ENCODE results near the gene CSK. TPM values are rescaled to one million over a fixed set of nuclear protein-coding genes. Genes with fewer than 3 reads are reported as not detected.

The CSK gene
- total RNA-seq, 1 experiment from 2014 or later = 49.2 TPM

DNA sequence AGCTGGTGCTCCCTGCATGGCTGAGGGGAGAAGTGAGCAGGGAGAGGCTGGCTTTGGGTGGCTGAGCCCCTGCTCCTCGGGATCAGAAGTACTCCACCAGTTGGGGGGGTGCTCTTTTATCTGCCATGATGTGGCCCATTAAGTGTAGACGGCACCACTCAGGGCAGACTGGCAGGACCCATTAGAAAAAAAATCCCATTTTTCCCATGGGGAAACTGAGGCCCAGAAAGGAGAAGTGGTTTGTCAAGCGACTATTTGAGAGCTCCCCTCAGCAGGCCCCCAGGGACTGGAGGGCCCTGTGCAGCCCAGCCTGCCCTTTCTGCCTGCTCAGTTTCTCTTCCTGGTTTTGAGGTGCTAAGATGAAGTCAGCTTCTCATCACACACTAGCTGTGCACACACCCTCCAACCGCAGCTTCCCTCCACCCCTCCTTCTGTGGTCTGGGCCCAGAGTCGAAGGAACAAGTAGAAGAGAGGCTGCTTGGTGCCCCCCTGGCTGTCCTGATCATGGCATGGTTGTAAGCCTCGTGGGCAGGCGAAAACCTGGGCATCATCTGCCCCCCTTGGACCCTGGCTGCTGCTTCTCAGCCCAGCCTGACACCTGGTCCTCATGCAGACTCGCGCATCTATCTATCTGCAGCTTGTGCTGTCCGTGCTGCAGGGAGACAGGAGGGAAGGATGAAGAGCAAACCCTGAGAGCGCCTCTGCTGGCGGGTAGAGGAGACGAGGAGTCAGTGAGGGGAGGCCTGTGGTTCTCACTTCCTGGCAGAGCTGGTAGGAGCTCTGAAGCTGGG is 5.6 kb downstream of the CSK start:
- H2BK120ac ChIP-seq (ENCODE audit: low read depth, low read length, poor library complexity, severe bottlenecking) = no peak overlapping the region
- H3K23ac ChIP-seq (ENCODE audit: insufficient read length, low read depth, low read length) = no peak overlapping the region
- no peak overlapping the region for H4K8ac ChIP-seq (replicated peaks; ENCODE audit: insufficient read length, low read depth, low read length)
- H3K27ac ChIP-seq (ENCODE audit: insufficient read length, low read depth, low read length) = no peak overlapping the region
- H3K4me1 Mint-ChIP-seq = peaks cover 39 to 47% of the 10 kb centered on the region in 2 experiments
- H2BK15ac ChIP-seq (ENCODE audit: low read depth, low read length) = no peak overlapping the region
- no peaks in the 10 kb centered on the region; the same call in 1 of the 2 replicates for H3K27me3 ChIP-seq (ENCODE audit: insufficient read depth, low read length)
- H3K18ac ChIP-seq (ENCODE audit: insufficient read length, low read depth, low read length) = no peak overlapping the region
- peak overlapping the region in 2 of 3 experiments; percentile 48 to 63; a peak in 1 of 7 replicates for H3K27ac Mint-ChIP-seq
- no peak overlapping the region for H3T11ph ChIP-seq (ENCODE audit: low read length)
- no peaks in the 10 kb centered on the region for H3K79me1 ChIP-seq (ENCODE audit: insufficient read depth, low read depth, low read length, poor library complexity, severe bottlenecking)
- H3K27me3 Mint-ChIP-seq (ENCODE audit: low read depth) = no peaks in the 10 kb centered on the region; the same call in 1 of the 2 replicates
- H3K4me2 ChIP-seq (ENCODE audit: insufficient read depth, insufficient read length, low read length) = no peak overlapping the region
- no peak overlapping the region for H3K14ac ChIP-seq (ENCODE audit: insufficient read depth, low read length)
- H3K9me3 ChIP-seq (ENCODE audit: control insufficient read depth, low read depth, low read length) = no peaks in the 10 kb centered on the region
- no peaks in the 10 kb centered on the region for H4K20me1 ChIP-seq (ENCODE audit: control insufficient read depth, insufficient read depth, insufficient read length)
- H3K9ac ChIP-seq (ENCODE audit: extremely low read depth, insufficient read length, low read length) = no peak overlapping the region
- H2BK5ac ChIP-seq (ENCODE audit: insufficient read length, low read length) = no peak overlapping the region
- TF ChIP-seq, protein P1, sequence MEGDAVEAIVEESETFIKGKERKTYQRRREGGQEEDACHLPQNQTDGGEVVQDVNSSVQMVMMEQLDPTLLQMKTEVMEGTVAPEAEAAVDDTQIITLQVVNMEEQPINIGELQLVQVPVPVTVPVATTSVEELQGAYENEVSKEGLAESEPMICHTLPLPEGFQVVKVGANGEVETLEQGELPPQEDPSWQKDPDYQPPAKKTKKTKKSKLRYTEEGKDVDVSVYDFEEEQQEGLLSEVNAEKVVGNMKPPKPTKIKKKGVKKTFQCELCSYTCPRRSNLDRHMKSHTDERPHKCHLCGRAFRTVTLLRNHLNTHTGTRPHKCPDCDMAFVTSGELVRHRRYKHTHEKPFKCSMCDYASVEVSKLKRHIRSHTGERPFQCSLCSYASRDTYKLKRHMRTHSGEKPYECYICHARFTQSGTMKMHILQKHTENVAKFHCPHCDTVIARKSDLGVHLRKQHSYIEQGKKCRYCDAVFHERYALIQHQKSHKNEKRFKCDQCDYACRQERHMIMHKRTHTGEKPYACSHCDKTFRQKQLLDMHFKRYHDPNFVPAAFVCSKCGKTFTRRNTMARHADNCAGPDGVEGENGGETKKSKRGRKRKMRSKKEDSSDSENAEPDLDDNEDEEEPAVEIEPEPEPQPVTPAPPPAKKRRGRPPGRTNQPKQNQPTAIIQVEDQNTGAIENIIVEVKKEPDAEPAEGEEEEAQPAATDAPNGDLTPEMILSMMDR (conservative IDR thresholded peaks at IDR 0.05) = peak; percentile 80
- no peak overlapping the region for H2BK20ac ChIP-seq (ENCODE audit: low read depth, low read length, poor library complexity, severe bottlenecking)
- H3K4me1 ChIP-seq (ENCODE audit: insufficient read depth, low read length) = peaks cover 7% of the 10 kb centered on the region; the same call in 1 of the 2 replicates
- WGBS (ENCODE audit: extremely low coverage, insufficient read length, low lambda C conversion rate) = no CpG with 5 or more reads among the region's 13 CpGs
- no peak overlapping the region for H3K4ac ChIP-seq (ENCODE audit: low read depth, low read length)
- H3K4me3 Mint-ChIP-seq = peak overlapping the region in 1 of 2 experiments; percentile 54; a peak in 1 of 5 replicates
- no peak overlapping the region for H4K5ac ChIP-seq (ENCODE audit: insufficient read length, low read depth, low read length)
- H2AK5ac ChIP-seq (ENCODE audit: insufficient read length, low read length) = no peak overlapping the region
- peak; percentile 89 for DNase-seq
- no peaks in the 10 kb centered on the region for H3K79me2 ChIP-seq (ENCODE audit: insufficient read depth, low read length)
- no peaks in the 10 kb centered on the region; a peak in 1 of 5 replicates for H3K9me3 Mint-ChIP-seq
- H2AFZ ChIP-seq (ENCODE audit: low read length) = no peak overlapping the region
- peaks cover 4% of the 10 kb centered on the region for H3K23me2 ChIP-seq (ENCODE audit: insufficient read length, low read depth, low read length, poor library complexity, severe bottlenecking)
- no peak overlapping the region for H4K91ac ChIP-seq (ENCODE audit: insufficient read length, low read depth, low read length)
- H3K56ac ChIP-seq (ENCODE audit: insufficient read length, low read depth, low read length) = no peak overlapping the region
- no peak overlapping the region for H2BK12ac ChIP-seq (ENCODE audit: insufficient read length, low read depth, low read length)
- H3K36me3 Mint-ChIP-seq (ENCODE audit: insufficient read depth in 1 of 3, low read depth in 3 of 3) = peaks cover 0 to 5% (median 4%) of the 10 kb centered on the region in 3 experiments; a peak in 4 of 7 replicates

Measured in H9 (cell line).